Duodenal mucosa (tissue), 2 donors: ENCODE measurements around the gene NSUN5.
"Not testable (repeated sequence)": the region's sequence is repeated elsewhere in the genome, so short reads cannot be mapped to it uniquely, and the experiment has no call there.

ENCODE experiments used
- H3K27ac ChIP-seq: one replicate; pipeline ENCODE4 v1.7.0; 2013; ENCODE audit warnings: low read depth, low read length
- H3K27me3 ChIP-seq, 2 donors: one replicate each; pipeline ENCODE4 v1.7.0; 2013; ENCODE audit warnings: low read length in 2 of 2, control low read depth in 1 of 2; ENCODE audit not compliant: insufficient read depth in 2 of 2, control insufficient read depth in 1 of 2
- H3K36me3 ChIP-seq, 2 donors: one replicate each; pipeline ENCODE4 v1.7.0; 2013; ENCODE audit warnings: low read length in 2 of 2, control low read depth in 1 of 2; ENCODE audit not compliant: insufficient read depth in 2 of 2, control insufficient read depth in 1 of 2
- H3K4me1 ChIP-seq, 2 donors: one replicate each; pipeline ENCODE4 v1.7.0; 2013; ENCODE audit warnings: low read length in 2 of 2, control low read depth in 1 of 2; ENCODE audit not compliant: insufficient read depth in 2 of 2, control insufficient read depth in 1 of 2
- H3K4me3 ChIP-seq, 2 donors: one replicate each; pipeline ENCODE4 v1.7.0; 2013; ENCODE audit warnings: low read length in 2 of 2, low read depth in 1 of 2
- H3K9ac ChIP-seq, 2 donors: one replicate each; pipeline ENCODE4 v1.7.0; 2013; ENCODE audit warnings: low read length in 2 of 2, low read depth in 1 of 2
- H3K9me3 ChIP-seq, 2 donors: one replicate each; pipeline ENCODE4 v1.7.0; 2013; ENCODE audit warnings: low read length in 2 of 2, control low read depth in 1 of 2; ENCODE audit not compliant: control insufficient read depth in 1 of 2

Gene NSUN5

DNA sequence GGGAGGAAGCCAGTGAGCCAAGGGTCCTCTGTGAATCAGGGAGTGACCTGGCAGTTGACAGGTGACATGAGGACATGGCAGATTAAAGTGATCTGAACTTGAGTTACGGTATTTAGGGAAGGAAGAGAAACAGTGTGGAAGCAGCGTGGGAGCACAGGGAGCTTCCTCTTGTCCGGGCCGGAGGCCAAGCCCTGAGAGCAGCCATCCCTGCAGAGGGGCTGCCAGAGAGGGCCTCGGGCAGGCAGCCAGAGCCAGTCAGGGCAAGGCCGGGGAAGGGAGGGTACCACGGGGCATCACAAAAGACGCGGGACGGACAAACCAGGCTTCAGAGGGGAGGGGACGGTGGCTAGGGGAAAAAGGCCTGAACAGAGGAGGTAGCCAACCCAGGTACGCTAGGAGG lies 8.8 kb downstream of the NSUN5 start:
- not testable (repeated sequence) for H3K27me3 ChIP-seq, H3K4me3 ChIP-seq, H3K9ac ChIP-seq, H3K9me3 ChIP-seq, H3K4me1 ChIP-seq, H3K27ac ChIP-seq
- peaks cover 0 to 19% of the 10 kb centered on the region in 2 donors for H3K36me3 ChIP-seq

DNA sequence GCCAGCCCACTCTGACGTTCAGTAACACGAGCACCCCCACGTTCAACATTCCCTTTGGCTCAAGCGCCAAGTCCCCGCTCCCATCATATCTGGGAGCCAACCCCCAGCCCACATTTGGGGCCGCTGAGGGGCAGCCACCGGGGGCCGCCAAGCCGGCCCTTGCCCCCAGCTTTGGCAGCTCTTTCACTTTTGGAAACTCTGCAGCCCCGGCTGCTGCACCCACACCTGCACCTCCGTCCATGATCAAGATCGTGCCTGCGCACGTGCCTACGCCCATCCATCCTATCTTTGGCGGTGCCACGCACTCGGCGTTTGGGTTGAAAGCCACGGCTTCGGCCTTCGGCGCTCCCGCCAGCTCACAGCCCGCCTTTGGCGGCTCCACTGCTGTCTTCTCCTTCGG lies 10.9 kb downstream of the NSUN5 start:
- H3K9me3 ChIP-seq, H3K27me3 ChIP-seq, H3K4me1 ChIP-seq, H3K27ac ChIP-seq, H3K36me3 ChIP-seq, H3K4me3 ChIP-seq, H3K9ac ChIP-seq: not testable (repeated sequence)

DNA sequence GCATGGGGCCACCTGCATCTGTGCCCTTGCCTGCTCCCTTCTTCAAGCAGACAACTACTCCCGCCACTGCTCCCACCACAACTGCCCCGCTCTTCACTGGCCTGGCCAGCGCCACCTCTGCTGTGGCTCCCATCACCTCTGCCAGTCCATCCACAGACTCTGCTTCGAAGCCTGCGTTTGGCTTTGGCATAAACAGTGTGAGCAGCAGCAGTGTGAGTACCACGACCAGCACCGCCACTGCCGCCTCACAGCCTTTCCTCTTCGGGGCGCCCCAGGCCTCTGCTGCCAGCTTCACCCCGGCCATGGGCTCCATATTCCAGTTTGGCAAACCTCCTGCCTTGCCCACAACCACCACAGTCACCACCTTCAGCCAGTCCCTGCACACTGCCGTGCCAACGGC lies 11.4 kb downstream of the NSUN5 start:
- not testable (repeated sequence) for H3K4me1 ChIP-seq, H3K27ac ChIP-seq, H3K36me3 ChIP-seq, H3K9me3 ChIP-seq, H3K27me3 ChIP-seq, H3K9ac ChIP-seq, H3K4me3 ChIP-seq

- not testable (repeated sequence) for H3K27me3 ChIP-seq, H3K27ac ChIP-seq, H3K36me3 ChIP-seq, H3K4me3 ChIP-seq, H3K4me1 ChIP-seq, H3K9ac ChIP-seq, H3K9me3 ChIP-seq
These were observed 31.4 kb downstream of the NSUN5 start for GRCh38 chr7:73277210-73277609.

- H3K4me1 ChIP-seq, H3K9me3 ChIP-seq, H3K4me3 ChIP-seq: not testable (repeated sequence)
These were observed 40.8 kb downstream of the NSUN5 start for GRCh38 chr7:73267813-73268212.

GRCh38 chr7:73266719-73267368 lies 41.8 kb downstream of the NSUN5 start:
- H3K36me3 ChIP-seq, H3K27ac ChIP-seq, H3K9me3 ChIP-seq, H3K27me3 ChIP-seq, H3K9ac ChIP-seq, H3K4me3 ChIP-seq, H3K4me1 ChIP-seq: not testable (repeated sequence)

More at GRCh38 chr7:73267813-73268212, 40.8 kb downstream of the NSUN5 start:
- H3K36me3 ChIP-seq, H3K27me3 ChIP-seq, H3K27ac ChIP-seq, H3K9ac ChIP-seq: not testable (repeated sequence)

DNA sequence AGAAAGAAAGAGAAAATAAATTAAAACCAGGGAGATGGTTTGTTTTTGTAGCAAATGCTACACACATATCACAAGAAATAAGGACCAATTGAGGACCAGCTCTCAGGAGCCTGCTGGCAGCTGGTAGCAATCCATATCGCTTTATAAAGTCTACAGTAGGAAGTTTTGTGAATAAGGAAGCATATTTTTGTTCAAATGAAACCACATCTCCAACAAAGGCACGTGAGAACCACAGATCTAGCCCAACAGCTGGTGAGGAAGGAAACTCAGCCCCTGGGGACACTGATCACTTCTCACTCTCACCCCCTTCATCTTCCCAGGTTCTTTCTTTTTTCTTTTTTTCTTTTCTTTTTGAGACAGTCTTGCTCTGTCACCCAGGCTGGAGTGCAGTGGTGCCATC lies 46.2 kb downstream of the NSUN5 start:
- not testable (repeated sequence) for H3K9ac ChIP-seq, H3K27me3 ChIP-seq, H3K4me3 ChIP-seq, H3K9me3 ChIP-seq, H3K36me3 ChIP-seq, H3K27ac ChIP-seq, H3K4me1 ChIP-seq
